IPS-11a (cell line): ENCODE measurements around the gene TMPO.
"Not testable (repeated sequence)": the region's sequence is repeated elsewhere in the genome, so short reads cannot be mapped to it uniquely, and the experiment has no call there.

Experiments
- H3K4me3 ChIP-seq: one replicate; pipeline ENCODE4 v1.5.1; 2013; ENCODE audit warnings: low read depth, low read length, control low read depth

TMPO gene

GRCh38 chr12:98578392-98578791 lies 63.0 kb downstream of the TMPO start:
- H3K4me3 ChIP-seq: no peak overlapping the region

DNA sequence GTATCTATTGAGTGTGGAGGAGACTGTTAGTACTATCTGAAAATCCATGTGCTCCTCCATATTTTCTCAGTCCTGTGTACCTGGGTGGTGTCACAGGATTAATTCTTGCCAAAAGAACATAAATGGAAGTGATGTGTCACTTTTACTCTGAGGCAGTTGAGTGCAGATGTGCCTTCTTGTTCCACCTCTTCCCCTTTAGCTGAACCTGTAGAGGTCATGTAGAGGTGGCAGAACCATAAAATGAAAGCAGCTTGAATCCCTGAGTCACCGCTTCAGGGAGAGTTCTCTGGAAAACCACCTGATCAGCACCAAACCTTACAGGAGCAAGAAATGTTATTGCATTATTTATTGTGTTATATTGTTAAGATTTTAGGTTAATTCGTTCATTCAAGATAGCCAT lies 63.4 kb downstream of the TMPO start:
- H3K4me3 ChIP-seq: no peak overlapping the region

DNA sequence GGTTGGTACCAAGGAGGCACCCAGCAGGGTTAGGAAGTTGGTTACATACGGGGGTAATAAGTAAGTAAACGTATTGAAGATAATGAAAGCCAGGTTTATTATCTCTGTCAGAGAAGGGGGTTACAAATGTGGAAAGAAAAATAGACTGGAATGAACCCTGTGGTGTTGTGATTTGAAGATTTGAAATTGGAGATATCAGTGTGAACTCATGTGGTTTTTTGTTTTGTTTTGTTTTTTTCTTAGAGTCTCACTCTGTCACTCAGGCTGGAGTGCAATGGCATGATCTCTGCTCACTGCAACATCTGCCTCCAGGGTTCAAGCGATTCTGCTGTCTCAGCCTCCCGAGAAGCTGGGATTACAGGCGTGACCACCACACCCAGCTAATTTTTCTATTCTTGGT lies 64.0 kb downstream of the TMPO start:
- no peak overlapping the region for H3K4me3 ChIP-seq

DNA sequence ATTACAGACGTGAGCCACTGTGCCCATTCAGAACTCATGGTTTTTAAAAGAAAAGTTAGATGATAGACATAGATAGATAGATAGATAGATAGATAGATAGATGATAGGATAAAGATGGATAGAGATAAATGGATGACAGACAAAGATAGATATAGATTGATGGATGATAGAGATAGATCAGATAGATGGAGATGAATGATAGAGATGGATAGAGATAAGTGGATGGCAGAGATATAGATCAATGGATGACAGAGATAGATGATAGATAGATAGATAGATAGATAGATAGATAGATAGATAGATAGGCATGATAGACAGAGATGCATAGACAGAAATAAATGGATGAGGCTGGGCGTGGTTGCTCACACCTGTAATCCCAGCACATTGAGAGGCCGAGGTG lies 64.4 kb downstream of the TMPO start:
- H3K4me3 ChIP-seq: no peak overlapping the region

DNA sequence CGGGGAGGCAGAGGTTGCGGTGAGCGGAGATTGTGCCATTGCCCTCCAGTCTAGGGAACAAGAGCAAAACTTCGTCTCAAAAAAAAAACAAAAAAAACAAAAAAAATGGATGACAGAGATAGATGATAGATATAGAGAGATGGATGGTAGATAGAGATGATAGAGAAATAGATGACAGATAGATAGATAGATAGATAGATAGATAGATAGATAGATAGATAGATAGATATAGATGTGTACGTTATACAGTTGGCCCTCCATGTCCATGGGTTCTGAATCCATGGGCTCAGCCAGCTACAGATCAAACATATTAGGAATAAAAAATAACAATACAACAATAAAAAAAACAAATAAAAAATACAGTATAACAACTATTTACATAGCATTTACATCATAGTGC lies 65.3 kb downstream of the TMPO start:
- no peak overlapping the region for H3K4me3 ChIP-seq

GRCh38 chr12:98581101-98581500 lies 65.7 kb downstream of the TMPO start:
- no peak overlapping the region for H3K4me3 ChIP-seq

DNA sequence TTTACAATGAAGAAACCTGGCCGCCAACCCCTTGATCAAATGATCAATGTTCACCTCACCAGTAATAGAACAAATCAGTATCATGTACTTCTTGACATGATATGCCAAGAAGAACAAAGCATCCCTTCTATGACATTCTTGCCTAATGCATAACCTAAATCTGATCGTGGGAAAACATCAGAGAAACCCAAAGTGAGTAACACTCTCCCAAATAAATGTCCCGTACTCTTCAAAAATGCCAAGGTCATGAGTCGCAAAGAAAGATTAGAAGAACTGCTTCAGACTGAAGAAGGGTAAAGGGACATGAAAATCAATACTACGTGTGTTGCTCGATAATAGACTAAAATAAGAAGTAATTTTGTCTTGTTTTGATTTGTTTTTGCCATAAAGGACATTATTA lies 66.7 kb downstream of the TMPO start:
- no peak overlapping the region for H3K4me3 ChIP-seq

DNA sequence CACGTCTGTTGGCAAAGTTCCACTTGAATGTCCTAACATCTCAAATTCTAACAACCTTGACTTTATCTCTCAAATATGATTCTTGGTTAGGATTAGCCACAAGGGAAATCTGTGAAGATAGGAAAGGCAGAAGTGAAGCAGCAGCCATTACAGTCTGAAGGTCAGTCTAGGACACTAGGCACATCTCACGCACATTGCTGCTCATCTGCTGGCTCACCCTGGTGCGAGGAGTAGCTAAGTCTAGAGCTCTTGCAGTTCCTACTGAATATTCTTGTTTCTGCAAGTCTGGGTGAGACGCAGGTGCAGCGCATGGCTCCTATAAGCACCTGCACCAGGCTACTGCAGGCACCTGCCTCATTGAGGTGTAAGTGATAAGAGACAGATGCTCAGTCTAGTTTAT lies 71.7 kb downstream of the TMPO start:
- H3K4me3 ChIP-seq: no peak overlapping the region

DNA sequence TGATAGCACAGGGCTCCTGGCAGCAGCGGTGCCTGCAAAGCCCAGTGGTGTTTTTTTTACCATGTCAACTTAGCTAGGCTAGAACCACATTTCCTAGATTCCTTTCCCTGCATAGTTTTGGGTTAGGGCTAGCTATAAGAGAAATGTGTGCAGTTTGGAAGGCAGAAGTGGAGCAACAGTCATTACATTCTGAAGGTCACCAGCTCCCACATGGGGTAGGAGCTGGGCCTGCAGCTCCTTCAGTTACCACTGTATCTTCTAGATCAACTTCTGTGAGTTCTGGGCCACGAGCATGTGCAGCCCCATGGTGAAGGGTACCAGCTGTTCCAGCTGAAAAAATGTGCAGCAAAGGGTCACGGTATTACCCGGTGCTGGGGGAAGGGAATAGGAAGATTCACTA lies 75.8 kb downstream of the TMPO start:
- no peak overlapping the region for H3K4me3 ChIP-seq

DNA sequence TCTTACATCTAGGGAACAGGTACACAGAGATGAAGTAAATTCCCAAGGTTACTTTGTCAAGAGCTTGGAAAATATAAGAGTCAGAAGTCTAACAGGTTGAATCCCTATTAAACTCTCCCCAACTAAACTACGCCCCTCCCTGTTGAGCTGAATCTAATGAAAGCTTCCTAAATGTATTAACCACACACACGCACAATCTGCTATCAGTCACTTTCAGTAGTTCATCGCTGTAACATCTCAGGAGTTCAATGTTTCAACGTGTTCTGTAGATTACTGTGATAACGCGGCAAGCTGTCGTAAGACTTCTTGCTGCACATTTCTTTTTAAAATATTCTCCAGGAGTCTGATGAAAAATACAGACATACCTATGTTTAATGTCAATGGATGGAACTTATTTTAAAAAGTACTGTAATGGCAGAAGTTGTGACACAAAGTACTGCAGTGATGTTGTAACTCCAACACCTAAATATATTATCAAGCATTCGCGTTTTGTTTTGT lies 77.5 kb downstream of the TMPO start:
- peak overlapping the region; percentile 38 for H3K4me3 ChIP-seq

- peak within 1 kb of the TSS; percentile 100 for H3K4me3 ChIP-seq
Observed at GRCh38 chr12:98593351-98594049, 78.1 kb downstream of the TMPO start, which contains the start of gene SLC25A3. Gene SLC25A3, plus strand, starts transcription at chr12:98593686. Its CDS starts 293 bp downstream, at chr12:98593979.

- H3K4me3 ChIP-seq: peak overlapping the region; percentile 100
Observed at GRCh38 chr12:98594050-98594835, 78.9 kb downstream of the TMPO start.

- H3K4me3 ChIP-seq: peak overlapping the region; percentile 100
Observed at GRCh38 chr12:98595243-98595988, 80.0 kb downstream of the TMPO start.

DNA sequence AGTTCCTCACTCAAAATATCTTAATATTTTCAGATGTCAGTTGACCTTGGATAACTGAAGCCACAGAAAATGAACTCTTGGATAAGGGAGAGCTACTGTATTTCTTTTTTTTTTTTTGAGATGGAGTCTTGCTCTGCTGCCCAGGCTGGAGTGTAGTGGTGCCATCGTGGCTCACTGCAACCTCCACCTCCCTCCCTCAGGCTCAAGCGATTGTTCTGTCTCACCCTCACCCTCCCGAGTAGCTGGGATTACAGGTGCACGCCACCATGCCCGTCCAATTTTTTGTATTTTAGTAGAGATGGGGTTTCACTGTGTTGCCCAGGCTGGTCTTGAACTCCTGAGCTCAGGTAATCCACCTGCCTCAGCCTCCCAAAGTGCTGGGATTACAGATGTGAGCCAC lies 81.9 kb downstream of the TMPO start:
- H3K4me3 ChIP-seq: not testable (repeated sequence)
